ENCODE data around the gene NBEA. TPM values are rescaled to one million over a fixed set of nuclear protein-coding genes. Genes with fewer than 3 reads are reported as not detected.
A peak's percentile ranks its signal among the peaks of the same experiment; 100 is the strongest.

NBEA gene
- total RNA-seq, 1 donor from 2014 or later = 10.8 TPM

DNA sequence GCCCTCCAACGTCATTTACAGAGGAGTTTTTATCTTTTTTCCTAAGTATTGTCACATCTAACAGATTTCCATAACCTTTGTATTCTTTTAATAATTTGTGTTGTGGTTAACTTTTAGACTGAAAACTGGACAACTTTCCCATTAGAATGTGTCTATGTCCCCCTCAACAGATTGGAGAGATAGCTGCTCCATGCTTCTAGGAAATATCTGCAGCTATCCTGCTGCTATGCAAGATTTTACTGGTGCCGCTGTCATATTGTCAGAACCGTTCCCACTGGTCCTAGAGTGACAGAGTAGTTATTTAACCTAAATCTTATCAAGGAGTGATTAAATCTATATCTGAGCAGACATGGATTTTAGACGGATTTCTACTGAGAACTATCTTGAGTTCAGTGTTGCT, 404.4 kb downstream of the NBEA start:
- H3K36me3 Mint-ChIP-seq (ENCODE audit: low read depth) = no peaks in the 10 kb centered on the region
- no peaks in the 10 kb centered on the region for H3K9me3 Mint-ChIP-seq
- no peak for DNase-seq (ENCODE audit: low read depth, low spot score)
- peaks cover 43% of the 10 kb centered on the region for H3K4me1 Mint-ChIP-seq
- H3K27me3 Mint-ChIP-seq (ENCODE audit: low read depth) = no peaks in the 10 kb centered on the region
- no peak overlapping the region for H3K27ac Mint-ChIP-seq (ENCODE audit: unreplicated experiment)
- TF ChIP-seq, protein P1, sequence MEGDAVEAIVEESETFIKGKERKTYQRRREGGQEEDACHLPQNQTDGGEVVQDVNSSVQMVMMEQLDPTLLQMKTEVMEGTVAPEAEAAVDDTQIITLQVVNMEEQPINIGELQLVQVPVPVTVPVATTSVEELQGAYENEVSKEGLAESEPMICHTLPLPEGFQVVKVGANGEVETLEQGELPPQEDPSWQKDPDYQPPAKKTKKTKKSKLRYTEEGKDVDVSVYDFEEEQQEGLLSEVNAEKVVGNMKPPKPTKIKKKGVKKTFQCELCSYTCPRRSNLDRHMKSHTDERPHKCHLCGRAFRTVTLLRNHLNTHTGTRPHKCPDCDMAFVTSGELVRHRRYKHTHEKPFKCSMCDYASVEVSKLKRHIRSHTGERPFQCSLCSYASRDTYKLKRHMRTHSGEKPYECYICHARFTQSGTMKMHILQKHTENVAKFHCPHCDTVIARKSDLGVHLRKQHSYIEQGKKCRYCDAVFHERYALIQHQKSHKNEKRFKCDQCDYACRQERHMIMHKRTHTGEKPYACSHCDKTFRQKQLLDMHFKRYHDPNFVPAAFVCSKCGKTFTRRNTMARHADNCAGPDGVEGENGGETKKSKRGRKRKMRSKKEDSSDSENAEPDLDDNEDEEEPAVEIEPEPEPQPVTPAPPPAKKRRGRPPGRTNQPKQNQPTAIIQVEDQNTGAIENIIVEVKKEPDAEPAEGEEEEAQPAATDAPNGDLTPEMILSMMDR (conservative IDR thresholded peaks at IDR 0.05) = no peak
- H3K4me3 Mint-ChIP-seq = no peak overlapping the region

DNA sequence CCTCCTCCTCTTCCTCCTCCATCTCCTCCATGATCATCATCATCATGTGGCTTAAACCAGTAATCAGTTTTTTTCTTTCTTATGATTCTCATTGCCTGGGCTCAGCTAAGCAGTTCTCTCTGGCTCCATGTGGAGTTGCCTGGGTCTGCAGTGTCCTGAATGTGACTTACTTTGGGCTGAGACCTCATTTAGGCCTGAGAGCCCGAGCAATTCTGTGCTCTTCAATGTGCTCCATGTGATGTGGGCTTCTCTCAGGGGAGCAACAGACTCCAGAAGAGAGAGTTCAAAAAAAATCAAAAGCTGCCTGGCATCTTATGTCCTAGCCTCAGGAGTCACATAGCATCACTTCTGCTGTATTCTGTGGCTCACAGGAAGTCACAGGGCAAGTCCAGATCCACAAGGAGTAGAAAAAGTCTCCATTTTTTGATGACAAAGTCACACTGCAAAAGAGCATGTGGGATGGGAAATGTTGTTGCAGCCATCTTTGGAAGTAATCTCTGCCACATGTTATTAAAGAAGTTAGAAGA, 405.7 kb downstream of the NBEA start:
- Mint-ChIP-seq H3K9me3 (no peaks in the 10 kb centered on the region), H3K4me3 (no peak overlapping the region), H3K27ac (ENCODE audit: unreplicated experiment) (peak overlapping the region; percentile 21), H3K27me3 (ENCODE audit: low read depth) (no peaks in the 10 kb centered on the region), H3K4me1 (peaks cover 43% of the 10 kb centered on the region), H3K36me3 (ENCODE audit: low read depth) (no peaks in the 10 kb centered on the region)
- no peak for DNase-seq (ENCODE audit: low read depth, low spot score)
- TF ChIP-seq, protein P1 (conservative IDR thresholded peaks at IDR 0.05) = no peak

DNA sequence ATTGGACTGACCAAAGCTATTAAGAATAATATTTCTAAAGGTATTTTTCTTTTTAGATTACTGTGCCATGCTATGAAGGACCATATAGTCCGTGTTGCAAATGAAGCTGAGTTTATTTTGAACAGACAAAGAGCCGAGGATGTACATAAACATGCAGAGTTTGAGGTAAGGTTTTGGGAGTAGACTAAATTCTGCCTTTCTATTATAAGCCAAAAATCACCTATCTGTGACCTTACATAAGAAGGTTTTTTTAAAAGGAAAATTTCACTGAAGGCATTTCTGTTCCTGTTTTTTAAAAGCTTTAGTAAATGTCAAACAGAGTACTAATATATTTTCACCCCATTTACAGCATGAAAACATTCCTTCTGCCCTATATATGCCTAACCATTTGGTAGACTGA, 407.0 kb downstream of the NBEA start:
- TF ChIP-seq, protein P1 (conservative IDR thresholded peaks at IDR 0.05) = no peak
- no peak for DNase-seq (ENCODE audit: low read depth, low spot score)
- Mint-ChIP-seq H3K4me3 (no peak overlapping the region), H3K27me3 (ENCODE audit: low read depth) (no peaks in the 10 kb centered on the region), H3K36me3 (ENCODE audit: low read depth) (no peaks in the 10 kb centered on the region), H3K9me3 (no peaks in the 10 kb centered on the region), H3K27ac (ENCODE audit: unreplicated experiment) (no peak overlapping the region), H3K4me1 (peaks cover 43% of the 10 kb centered on the region)

DNA sequence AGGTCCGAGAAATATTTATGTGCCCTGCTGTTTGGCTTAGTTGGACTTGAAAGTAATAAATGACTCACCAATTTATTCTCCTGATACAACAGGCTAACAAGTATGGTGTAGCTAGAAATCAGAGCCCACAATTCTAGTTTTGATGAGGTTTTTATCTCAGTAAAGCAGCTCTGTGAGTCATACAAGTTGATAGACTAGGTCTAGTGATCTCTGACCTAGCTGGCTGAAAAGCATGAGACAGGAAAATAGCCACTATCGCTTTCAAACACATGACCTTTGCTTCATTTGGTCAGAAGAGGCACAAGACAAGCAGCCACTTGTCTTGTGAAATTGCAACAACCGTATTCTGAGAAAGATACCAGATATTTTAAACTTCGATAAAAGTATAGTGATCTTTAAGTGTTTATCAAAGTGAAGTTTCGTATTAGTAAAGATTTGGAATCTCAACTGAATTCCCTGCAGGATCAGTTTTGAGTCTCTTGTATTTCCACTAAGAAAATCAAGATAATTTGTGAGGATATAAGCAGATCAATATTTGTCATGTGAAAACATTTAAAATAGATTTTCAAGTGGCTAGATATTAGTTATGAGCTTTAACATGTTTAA, 407.7 kb downstream of the NBEA start:
- H3K27me3 Mint-ChIP-seq (ENCODE audit: low read depth) = no peaks in the 10 kb centered on the region
- H3K27ac Mint-ChIP-seq (ENCODE audit: unreplicated experiment) = peak overlapping the region; percentile 21
- no peaks in the 10 kb centered on the region for H3K9me3 Mint-ChIP-seq
- TF ChIP-seq, protein P1 (conservative IDR thresholded peaks at IDR 0.05) = no peak
- no peaks in the 10 kb centered on the region for H3K36me3 Mint-ChIP-seq (ENCODE audit: low read depth)
- DNase-seq (ENCODE audit: low read depth, low spot score) = no peak
- no peak overlapping the region for H3K4me3 Mint-ChIP-seq
- H3K4me1 Mint-ChIP-seq = peaks cover 43% of the 10 kb centered on the region

DNA sequence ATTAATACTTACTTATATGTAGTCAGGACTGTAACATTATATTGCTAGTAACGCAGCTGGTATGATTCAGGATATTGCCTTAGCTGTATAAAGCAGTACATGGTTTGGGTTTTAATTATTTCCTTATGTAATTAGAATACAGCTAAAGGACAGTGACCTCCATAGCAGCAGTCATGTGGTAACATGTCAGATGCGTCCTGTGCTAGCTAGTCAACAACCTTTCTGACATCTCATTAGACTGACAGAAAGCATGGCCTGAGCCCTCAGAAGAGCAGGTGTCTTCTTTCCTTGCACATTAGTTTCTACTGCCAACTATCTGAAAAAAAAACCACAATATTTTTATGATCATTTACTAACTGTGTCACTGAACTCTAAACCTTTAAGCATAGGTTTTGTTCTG, 412.2 kb downstream of the NBEA start:
- peaks cover 23% of the 10 kb centered on the region for H3K4me1 Mint-ChIP-seq
- no peaks in the 10 kb centered on the region for H3K27me3 Mint-ChIP-seq (ENCODE audit: low read depth)
- H3K36me3 Mint-ChIP-seq (ENCODE audit: low read depth) = peaks cover 3% of the 10 kb centered on the region
- TF ChIP-seq, protein P1 (conservative IDR thresholded peaks at IDR 0.05) = no peak
- no peak for DNase-seq (ENCODE audit: low read depth, low spot score)
- no peak overlapping the region for H3K4me3 Mint-ChIP-seq
- no peak overlapping the region for H3K27ac Mint-ChIP-seq (ENCODE audit: unreplicated experiment)
- H3K9me3 Mint-ChIP-seq = peaks cover 6% of the 10 kb centered on the region
